ENCODE results near the gene PSME2. TPM values are rescaled to one million over a fixed set of nuclear protein-coding genes. Genes with fewer than 3 reads are reported as not detected.
A peak's percentile ranks its signal among the peaks of the same experiment; 100 is the strongest.

Gene PSME2
- total RNA-seq, 1 experiment from 2014 or later, result 142 TPM

DNA sequence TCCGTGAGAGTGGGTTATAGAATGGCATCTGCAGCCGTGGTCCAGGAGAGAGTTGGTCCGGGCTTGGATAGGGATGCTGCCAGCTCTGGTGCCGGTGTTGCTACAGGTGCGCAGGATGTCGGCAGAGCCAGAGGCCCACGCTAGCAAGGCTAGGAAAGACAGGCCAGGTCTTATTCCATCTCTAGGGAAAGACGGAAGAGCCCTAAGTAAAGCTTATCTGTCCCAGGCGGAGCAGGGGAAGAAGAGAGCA is 10.9 kb downstream of the PSME2 start:
- TF ChIP-seq, protein P1, sequence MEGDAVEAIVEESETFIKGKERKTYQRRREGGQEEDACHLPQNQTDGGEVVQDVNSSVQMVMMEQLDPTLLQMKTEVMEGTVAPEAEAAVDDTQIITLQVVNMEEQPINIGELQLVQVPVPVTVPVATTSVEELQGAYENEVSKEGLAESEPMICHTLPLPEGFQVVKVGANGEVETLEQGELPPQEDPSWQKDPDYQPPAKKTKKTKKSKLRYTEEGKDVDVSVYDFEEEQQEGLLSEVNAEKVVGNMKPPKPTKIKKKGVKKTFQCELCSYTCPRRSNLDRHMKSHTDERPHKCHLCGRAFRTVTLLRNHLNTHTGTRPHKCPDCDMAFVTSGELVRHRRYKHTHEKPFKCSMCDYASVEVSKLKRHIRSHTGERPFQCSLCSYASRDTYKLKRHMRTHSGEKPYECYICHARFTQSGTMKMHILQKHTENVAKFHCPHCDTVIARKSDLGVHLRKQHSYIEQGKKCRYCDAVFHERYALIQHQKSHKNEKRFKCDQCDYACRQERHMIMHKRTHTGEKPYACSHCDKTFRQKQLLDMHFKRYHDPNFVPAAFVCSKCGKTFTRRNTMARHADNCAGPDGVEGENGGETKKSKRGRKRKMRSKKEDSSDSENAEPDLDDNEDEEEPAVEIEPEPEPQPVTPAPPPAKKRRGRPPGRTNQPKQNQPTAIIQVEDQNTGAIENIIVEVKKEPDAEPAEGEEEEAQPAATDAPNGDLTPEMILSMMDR (IDR thresholded peaks at IDR 0.05; ENCODE audit: insufficient read depth in 1 of 2, low read depth in 1 of 2, low read length in 1 of 2, severe bottlenecking in 1 of 2, unreplicated experiment in 1 of 2), result no peak
- no TSS peak for BruUV-seq (replicated peaks)
- intact Hi-C loops (cut with micrococcal nuclease; ENCODE audit: unreplicated experiment), result no loop called here

DNA sequence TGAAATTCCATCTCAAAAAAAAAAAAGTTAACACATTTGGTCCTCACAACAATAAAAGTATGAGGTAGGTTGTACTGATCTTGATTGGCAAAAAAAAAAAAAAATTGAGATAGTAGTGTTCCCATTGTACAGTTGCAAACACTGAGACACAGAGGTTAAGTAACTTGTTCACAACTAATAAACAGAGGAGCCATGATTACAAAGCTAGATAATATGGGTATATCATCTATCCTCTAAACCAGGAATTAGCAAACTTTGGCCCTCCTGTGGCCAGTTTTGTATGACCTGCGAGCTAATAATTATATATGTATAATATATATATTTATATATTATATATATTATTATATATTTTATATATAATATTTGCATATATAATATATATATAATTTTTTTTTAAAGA is 12.7 kb downstream of the PSME2 start:
- Histone ChIP-seq H3K27me3 (replicated peaks; ENCODE audit: control insufficient read depth, insufficient read depth, low read length) (no peaks in the 10 kb centered on the region), H3K4me1 (no peaks in the 10 kb centered on the region; the same call in 1 of the 2 replicates), H3K4me3 (ENCODE audit: low read depth, low read length) (no peak overlapping the region), H3K36me3 (ENCODE audit: control insufficient read depth, insufficient read depth, low read length) (no peaks in the 10 kb centered on the region; the same call in 1 of the 2 replicates), H3K9me3 (no peaks in the 10 kb centered on the region)
- ChIA-PET POLR2A (interaction anchor here (0.6 kb wide), 1 partner anchor 8 kb away, joined by 3 read pairs; the partner anchor contains the start of gene EMC9), CTCF (interaction anchor here (0.6 to 1.2 kb wide), 2 partner anchors 27 to 109 kb away, joined by 3 read pairs; partner anchors contain the start of gene IRF9)
- no peak overlapping the region for H3K4me3 Mint-ChIP-seq (ENCODE audit: unreplicated experiment)
- H3K4me1 Mint-ChIP-seq (ENCODE audit: low read depth, unreplicated experiment), result peaks cover 20% of the 10 kb centered on the region
- H3K27ac Mint-ChIP-seq (ENCODE audit: unreplicated experiment), result no peak overlapping the region
- H3K36me3 Mint-ChIP-seq (ENCODE audit: insufficient read depth, unreplicated experiment), result peaks cover 2% of the 10 kb centered on the region
- no peaks in the 10 kb centered on the region for H3K27me3 Mint-ChIP-seq (ENCODE audit: insufficient read depth, unreplicated experiment)
- no TSS peak for BruUV-seq (replicated peaks)
- DNase-seq, result no peak
- TF ChIP-seq, protein P1 (IDR thresholded peaks at IDR 0.05; ENCODE audit: insufficient read depth in 1 of 2, low read depth in 1 of 2, low read length in 1 of 2, severe bottlenecking in 1 of 2, unreplicated experiment in 1 of 2), result no peak
- H3K9me3 Mint-ChIP-seq (ENCODE audit: unreplicated experiment), result no peaks in the 10 kb centered on the region
- intact Hi-C loops (cut with micrococcal nuclease; ENCODE audit: unreplicated experiment), result no loop called here

More for the DNA sequence above, 10.9 kb downstream of the PSME2 start:
- no peak for DNase-seq
- H3K36me3 ChIP-seq (ENCODE audit: control insufficient read depth, insufficient read depth, low read length), result peaks cover 3% of the 10 kb centered on the region
- Mint-ChIP-seq H3K27me3 (ENCODE audit: insufficient read depth, unreplicated experiment) (no peaks in the 10 kb centered on the region), H3K4me1 (ENCODE audit: low read depth, unreplicated experiment) (peaks cover 32% of the 10 kb centered on the region), H3K9me3 (ENCODE audit: unreplicated experiment) (no peaks in the 10 kb centered on the region), H3K27ac (ENCODE audit: unreplicated experiment) (peak overlapping the region; percentile 33), H3K4me3 (ENCODE audit: unreplicated experiment) (peak overlapping the region; percentile 77), H3K36me3 (ENCODE audit: insufficient read depth, unreplicated experiment) (peaks cover 14% of the 10 kb centered on the region)
- H3K4me1 ChIP-seq, result no peaks in the 10 kb centered on the region; the same call in 1 of the 2 replicates
- H3K27me3 ChIP-seq (replicated peaks; ENCODE audit: control insufficient read depth, insufficient read depth, low read length), result no peaks in the 10 kb centered on the region
- CTCF ChIA-PET, result interaction anchor here (0.7 to 2.4 kb wide), 10 partner anchors 11 to 1722 kb away, joined by 3 to 17 read pairs (median 8); partner anchors contain the start of genes DCAF11, IRF9, NRL and PSME2
- peak overlapping the region; percentile 90 for H3K4me3 ChIP-seq (ENCODE audit: low read depth, low read length)
- POLR2A ChIA-PET, result interaction anchor here (1.5 to 3.1 kb wide), 4 partner anchors 11 to 42 kb away, joined by 7 to 57 read pairs (median 16); partner anchors contain the start of genes DCAF11, IRF9, NRL and PCK2
- no peaks in the 10 kb centered on the region for H3K9me3 ChIP-seq

DNA sequence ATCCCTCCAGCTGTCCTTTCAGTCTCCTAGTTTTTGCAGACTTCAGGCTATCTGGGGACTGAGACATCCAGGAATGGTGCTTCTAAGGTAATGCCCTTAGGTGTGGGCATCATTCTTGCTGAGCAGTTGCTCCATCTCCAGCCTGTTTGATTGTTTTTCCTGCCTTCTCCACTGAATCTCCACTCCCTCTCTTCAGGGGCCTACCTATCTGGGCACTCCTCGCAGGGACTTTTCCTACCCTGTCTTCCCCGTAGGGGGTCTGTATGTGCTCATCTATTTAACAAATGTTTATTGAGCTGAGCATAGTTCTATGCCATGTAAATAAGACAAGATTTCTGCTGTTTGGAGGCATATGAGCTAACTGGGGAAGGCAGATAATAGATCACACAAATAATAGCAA is 13.4 kb downstream of the PSME2 start:
- no peaks in the 10 kb centered on the region for H3K36me3 Mint-ChIP-seq (ENCODE audit: insufficient read depth, unreplicated experiment)
- no peaks in the 10 kb centered on the region for H3K9me3 ChIP-seq
- no peak overlapping the region for H3K4me3 Mint-ChIP-seq (ENCODE audit: unreplicated experiment)
- intact Hi-C loops (cut with micrococcal nuclease; ENCODE audit: unreplicated experiment), result no loop called here
- no peak overlapping the region for H3K4me3 ChIP-seq (ENCODE audit: low read depth, low read length)
- no peaks in the 10 kb centered on the region; the same call in 1 of the 2 replicates for H3K4me1 ChIP-seq
- H3K36me3 ChIP-seq (ENCODE audit: control insufficient read depth, insufficient read depth, low read length), result no peaks in the 10 kb centered on the region; the same call in 1 of the 2 replicates
- no peaks in the 10 kb centered on the region for H3K27me3 ChIP-seq (replicated peaks; ENCODE audit: control insufficient read depth, insufficient read depth, low read length)
- H3K4me1 Mint-ChIP-seq (ENCODE audit: low read depth, unreplicated experiment), result peaks cover 18% of the 10 kb centered on the region
- H3K9me3 Mint-ChIP-seq (ENCODE audit: unreplicated experiment), result no peaks in the 10 kb centered on the region
- ChIA-PET CTCF (interaction anchor here (1.2 kb wide), 1 partner anchor 28 kb away, joined by 3 read pairs; the partner anchor contains the start of gene IRF9), POLR2A (interaction anchor here (0.6 kb wide), 1 partner anchor 9 kb away, joined by 3 read pairs; the partner anchor contains the start of gene EMC9)
- TF ChIP-seq, protein P1 (IDR thresholded peaks at IDR 0.05; ENCODE audit: insufficient read depth in 1 of 2, low read depth in 1 of 2, low read length in 1 of 2, severe bottlenecking in 1 of 2, unreplicated experiment in 1 of 2), result no peak
- no TSS peak for BruUV-seq (replicated peaks)
- DNase-seq, result no peak
- H3K27ac Mint-ChIP-seq (ENCODE audit: unreplicated experiment), result peak overlapping the region; percentile 34
- H3K27me3 Mint-ChIP-seq (ENCODE audit: insufficient read depth, unreplicated experiment), result no peaks in the 10 kb centered on the region
